Prostate gland (tissue), 2 donors: ENCODE data around the gene ACSM3. TPM values are rescaled to one million over a fixed set of nuclear protein-coding genes. Genes with fewer than 3 reads are reported as not detected.

ENCODE experiments used
- DNase-seq: peaks from one replicate; pipeline ENCODE4 v3.0.0-alpha.2; 2019; ENCODE audit warnings: low spot score
- H3K27ac ChIP-seq, 2 donors: fragments of 200-600 bp; sonication (generic); 2 replicates each; pipeline ENCODE4 v1.5.1; 2017 to 2019
- H3K27me3 ChIP-seq: fragments of 200-600 bp; sonication (generic); replicated peaks from 2 replicates; pipeline ENCODE4 v1.5.1; 2019; ENCODE audit not compliant: insufficient read depth
- H3K36me3 ChIP-seq, 2 donors: fragments of 200-600 bp; sonication (generic); 1 replicate in 1 of 2; 2 replicates in 1 of 2; pipeline versions ENCODE4 v1.5.1 to v1.8.1; 2017 to 2019
- H3K4me1 ChIP-seq: fragments of 200-600 bp; sonication (generic); replicated peaks from 2 replicates; pipeline ENCODE4 v1.5.1; 2019
- H3K4me3 ChIP-seq, 2 donors: fragments of 200-600 bp; sonication (generic); 2 replicates each; pipeline ENCODE4 v1.5.1; 2017 to 2019
- H3K9me3 ChIP-seq: fragments of 200-600 bp; sonication (generic); 2 replicates; pipeline ENCODE4 v1.5.1; 2017
- CTCF ChIP-seq, 4 experiments: fragments of 200-600 bp in 2 of 4; fragments of 450-650 bp in 2 of 4; sonication (generic) in 2 of 4; IDR thresholded peaks; 1 replicate in 3 of 4; 2 replicates in 1 of 4; pipeline ENCODE4 v1.5.1; 2016 to 2019; ENCODE audit warnings: antibody characterized with exemption in 4 of 4, mild to moderate bottlenecking in 2 of 4, moderate library complexity in 2 of 4
- POLR2A ChIP-seq: fragments of 450-650 bp; IDR thresholded peaks from one replicate; pipeline ENCODE4 v1.6.1; 2016; ENCODE audit warnings: antibody characterized with exemption, mild to moderate bottlenecking
- POLR2AphosphoS5 ChIP-seq: sonication (generic); formaldehyde crosslinking; IDR thresholded peaks from one replicate; pipeline ENCODE4 v1.6.1; 2017; ENCODE audit warnings: antibody characterized with exemption
- WGBS: methylation state at CpG from one replicate; pipeline ENCODE4 v1.1.5; 2018; 5-methylcytosine and 5-hydroxymethylcytosine counted together
- intact Hi-C: fragments of 100-400 bp; cut with DNase I; formaldehyde crosslinking; loops from one replicate; pipeline ENCODE4 v1.14.2; 2022
- total RNA-seq, 2 donors: library from RNA; depleted of rRNA; stranded (reverse); fragments of >200 nt; gene quantifications; one replicate each; pipeline ENCODE4 v1.1.0, GENCODE V29; 2016

The ACSM3 gene
- total RNA-seq, 2 donors from 2014 or later = 65.9 to 99.6 TPM

DNA sequence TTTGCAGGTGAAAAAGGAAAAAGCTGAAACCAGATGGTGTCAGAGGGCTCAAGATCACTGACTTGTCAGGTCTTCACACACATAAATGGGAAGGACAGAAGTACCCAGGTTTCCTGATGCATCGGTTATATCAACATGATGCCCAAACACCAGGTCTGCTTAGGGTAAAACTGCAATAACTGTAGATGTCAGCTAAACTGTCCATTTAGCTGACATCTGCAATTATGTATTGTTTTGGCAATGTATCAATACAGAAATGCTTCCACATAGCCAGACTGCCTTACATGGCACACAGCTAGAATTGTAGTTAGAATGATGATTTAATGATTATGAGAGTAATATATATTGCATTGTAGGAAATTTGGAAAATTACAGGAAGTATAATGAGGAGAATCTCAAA lies 5.0 kb downstream of the ACSM3 start:
- Histone ChIP-seq H3K27me3 (no peaks in the 10 kb centered on the region), H3K4me1 (no peaks in the 10 kb centered on the region), H3K27ac (no peak overlapping the region), H3K9me3 (no peaks in the 10 kb centered on the region), H3K36me3 (no peaks in the 10 kb centered on the region), H3K4me3 (no peak overlapping the region)
- intact Hi-C loops = no loop called here
- DNase-seq = no peak
- TF ChIP-seq POLR2AphosphoS5 (no peak), CTCF (IDR thresholded peaks at IDR 0.05) (no peak), POLR2A (no peak)
- WGBS = 61% methylated on average over 1 of the region's 1 CpG

DNA sequence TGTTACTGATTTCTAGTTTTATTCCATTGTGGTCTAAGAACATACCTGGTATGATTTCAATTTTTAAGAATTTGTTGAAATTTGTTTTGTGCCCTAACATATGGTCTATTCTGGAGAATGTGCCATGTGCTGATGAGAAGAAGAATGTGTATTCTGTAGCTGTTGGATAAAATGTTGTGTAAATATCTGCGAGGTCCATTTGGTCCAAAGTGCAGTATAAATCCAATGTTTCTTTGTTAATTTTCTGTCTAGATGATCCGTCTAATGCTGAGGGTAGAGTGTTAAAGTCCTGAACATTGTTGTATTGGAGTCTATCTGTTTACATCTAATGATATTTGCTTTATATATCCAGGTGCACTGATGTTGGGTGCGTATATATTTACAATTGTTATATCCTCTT lies 9.9 kb downstream of the ACSM3 start:
- TF ChIP-seq POLR2AphosphoS5 (no peak), CTCF (IDR thresholded peaks at IDR 0.05) (no peak), POLR2A (no peak)
- DNase-seq = no peak
- no peaks in the 10 kb centered on the region for H3K27me3 ChIP-seq
- H3K4me1 ChIP-seq = no peaks in the 10 kb centered on the region
- 96% methylated on average over 3 of the region's 3 CpGs for WGBS
- H3K9me3 ChIP-seq = no peaks in the 10 kb centered on the region
- H3K36me3 ChIP-seq = no peaks in the 10 kb centered on the region
- intact Hi-C loops = no loop called here
- no peak overlapping the region for H3K4me3 ChIP-seq
- no peak overlapping the region for H3K27ac ChIP-seq

- intact Hi-C loops = no loop called here
- Histone ChIP-seq H3K4me3 (no peak overlapping the region), H3K27ac (no peak overlapping the region), H3K27me3 (no peaks in the 10 kb centered on the region), H3K4me1 (no peaks in the 10 kb centered on the region), H3K36me3 (no peaks in the 10 kb centered on the region), H3K9me3 (no peaks in the 10 kb centered on the region)
- peak; percentile 39 for DNase-seq
- WGBS = 81% methylated on average over 7 of the region's 7 CpGs
- TF ChIP-seq CTCF (IDR thresholded peaks at IDR 0.05) = peak in 3 of 4 experiments; percentile 32 to 40 (median 36)
- TF ChIP-seq POLR2A = no peak
- TF ChIP-seq POLR2AphosphoS5 = no peak
These were observed 11.0 kb downstream of the ACSM3 start for GRCh38 chr16:20774703-20775362.

GRCh38 chr16:20781697-20782096 lies 17.9 kb downstream of the ACSM3 start:
- H3K4me1 ChIP-seq = no peaks in the 10 kb centered on the region
- no peak overlapping the region for H3K27ac ChIP-seq
- DNase-seq = no peak
- 83% methylated on average over 1 of the region's 1 CpG for WGBS
- H3K27me3 ChIP-seq = no peaks in the 10 kb centered on the region
- H3K9me3 ChIP-seq = no peaks in the 10 kb centered on the region
- no peak overlapping the region for H3K4me3 ChIP-seq
- no peaks in the 10 kb centered on the region for H3K36me3 ChIP-seq
- intact Hi-C loops = no loop called here
- TF ChIP-seq POLR2AphosphoS5 = no peak
- TF ChIP-seq CTCF (IDR thresholded peaks at IDR 0.05) = no peak
- no peak for TF ChIP-seq POLR2A

- WGBS = 89% methylated on average over 2 of the region's 2 CpGs
- Histone ChIP-seq H3K36me3 (no peaks in the 10 kb centered on the region), H3K27me3 (no peaks in the 10 kb centered on the region), H3K9me3 (no peaks in the 10 kb centered on the region), H3K27ac (no peak overlapping the region), H3K4me3 (no peak overlapping the region), H3K4me1 (no peaks in the 10 kb centered on the region)
- DNase-seq = no peak
- TF ChIP-seq POLR2A (no peak), CTCF (IDR thresholded peaks at IDR 0.05) (no peak), POLR2AphosphoS5 (no peak)
- intact Hi-C loops = no loop called here
These were observed 18.7 kb downstream of the ACSM3 start for GRCh38 chr16:20782470-20782869.
